Sciatic nerve (tissue), 2 donors: ENCODE measurements around the gene AVPR2. TPM values are rescaled to one million over a fixed set of nuclear protein-coding genes. Genes with fewer than 3 reads are reported as not detected.
A peak's percentile ranks its signal among the peaks of the same experiment; 100 is the strongest.

Experiments used
- ATAC-seq: fragments of 200-7000 bp; cut with Tn5 transposase; one replicate; pipeline ENCODE4 v1.9.1; 2020; ENCODE audit warnings: mild to moderate bottlenecking, moderate library complexity
- DNase-seq: peaks from one replicate; pipeline ENCODE4 v3.0.0-alpha.2; 2020; ENCODE audit warnings: low spot score
- intact Hi-C: fragments of 100-400 bp; cut with DNase I; formaldehyde crosslinking; loops from one replicate; pipeline ENCODE4 v1.14.2; 2022
- total RNA-seq: library from RNA; stranded (reverse); fragmentation: NEBNext Ultra II Directional; extraction: Animal tissue kit (Norgen Biotek cat#: 25700); gene quantifications from one replicate; pipeline ENCODE4 v1.2.1, GENCODE V29; 2021
- donor health status: DM: no; HTN: no; CAD: no.
- donor health status: DM: no; HTN: no; CAD: no.

The AVPR2 gene
- 5.6 TPM for total RNA-seq

GRCh38 chrX:153903991-153904957 is at the start of gene AVPR2:
Gene AVPR2 (plus strand): TSS chrX:153904673. CDS start chrX:153905146, 473 bp downstream.
- intact Hi-C loops: no loop called here
- peak; percentile 57 for DNase-seq
- no peak for ATAC-seq

- ATAC-seq (no peak), DNase-seq (no peak)
- intact Hi-C loops: no loop called here
These were observed 49.8 kb upstream of the AVPR2 start for GRCh38 chrX:153854702-153855101.

GRCh38 chrX:153857348-153857903 is 47.0 kb upstream of the AVPR2 start:
- intact Hi-C loops: no loop called here
- ATAC-seq (no peak), DNase-seq (no peak)

GRCh38 chrX:153861151-153861550 is 43.3 kb upstream of the AVPR2 start:
- no peak for ATAC-seq
- intact Hi-C loops: no loop called here
- DNase-seq: no peak

- intact Hi-C loops: no loop called here
- no peak for ATAC-seq
- DNase-seq: no peak
These were observed 42.7 kb upstream of the AVPR2 start for GRCh38 chrX:153861733-153862310.

GRCh38 chrX:153862369-153863250 is 41.9 kb upstream of the AVPR2 start:
- DNase-seq: no peak
- no peak for ATAC-seq
- intact Hi-C loops: no loop called here

- intact Hi-C loops: no loop called here
- no peak for DNase-seq
- ATAC-seq: no peak
These were observed 41.1 kb upstream of the AVPR2 start for GRCh38 chrX:153863251-153863991.

- no peak for ATAC-seq
- no peak for DNase-seq
- intact Hi-C loops: no loop called here
These were observed 40.4 kb upstream of the AVPR2 start for GRCh38 chrX:153864101-153864500.

- intact Hi-C loops: no loop called here
- ATAC-seq: no peak
- DNase-seq: no peak
These were observed 39.7 kb upstream of the AVPR2 start for GRCh38 chrX:153864561-153865320.

GRCh38 chrX:153865321-153865580 is 39.2 kb upstream of the AVPR2 start:
- intact Hi-C loops: no loop called here
- DNase-seq: no peak

GRCh38 chrX:153865685-153866084 is 38.8 kb upstream of the AVPR2 start:
- DNase-seq (peak; percentile 26), ATAC-seq (no peak)
- intact Hi-C loops: no loop called here

More at GRCh38 chrX:153865321-153865580, 39.2 kb upstream of the AVPR2 start:
- ATAC-seq: no peak

- DNase-seq (peak; percentile 42), ATAC-seq (no peak)
- intact Hi-C loops: no loop called here
These were observed 38.0 kb upstream of the AVPR2 start for GRCh38 chrX:153866302-153867019.

- ATAC-seq (no peak), DNase-seq (no peak)
- intact Hi-C loops: no loop called here
These were observed 37.3 kb upstream of the AVPR2 start for GRCh38 chrX:153867139-153867538.

- intact Hi-C loops: no loop called here
- ATAC-seq (no peak), DNase-seq (no peak)
These were observed 36.8 kb upstream of the AVPR2 start for GRCh38 chrX:153867671-153868070.

- intact Hi-C loops: no loop called here
- DNase-seq: no peak
- no peak for ATAC-seq
These were observed 35.6 kb upstream of the AVPR2 start for GRCh38 chrX:153868576-153869472.

GRCh38 chrX:153869473-153870287 is 34.8 kb upstream of the AVPR2 start:
- DNase-seq: no peak
- intact Hi-C loops: no loop called here
- ATAC-seq: no peak
